Measurements from ENCODE around the gene EVC.

- no peak for TF ChIP-seq EZH2 (IDR thresholded peaks at IDR 0.05)
- TF ChIP-seq POLR2AphosphoS5 (IDR thresholded peaks at IDR 0.05; ENCODE audit: borderline replicate concordance, low read depth, low read length): no peak
Observed at GRCh38 chr4:5716391-5716790, 5.4 kb downstream of the EVC start.
